Urothelium cell line (cell line): ENCODE data around the gene PLEKHA7.
"Not testable (repeated sequence)": the region's sequence is repeated elsewhere in the genome, so short reads cannot be mapped to it uniquely, and the experiment has no call there.

ENCODE experiments used
- DNase-seq: peaks from one replicate; pipeline ENCODE4 v3.0.0; 2011; ENCODE audit warnings: low spot score, mixed read lengths
- FAIRE-seq: peaks from 2 replicates; lab custom pipeline; 2011; peaks lifted over from hg19 to GRCh38; lab: Jason Lieb, UNC

PLEKHA7 gene

DNA sequence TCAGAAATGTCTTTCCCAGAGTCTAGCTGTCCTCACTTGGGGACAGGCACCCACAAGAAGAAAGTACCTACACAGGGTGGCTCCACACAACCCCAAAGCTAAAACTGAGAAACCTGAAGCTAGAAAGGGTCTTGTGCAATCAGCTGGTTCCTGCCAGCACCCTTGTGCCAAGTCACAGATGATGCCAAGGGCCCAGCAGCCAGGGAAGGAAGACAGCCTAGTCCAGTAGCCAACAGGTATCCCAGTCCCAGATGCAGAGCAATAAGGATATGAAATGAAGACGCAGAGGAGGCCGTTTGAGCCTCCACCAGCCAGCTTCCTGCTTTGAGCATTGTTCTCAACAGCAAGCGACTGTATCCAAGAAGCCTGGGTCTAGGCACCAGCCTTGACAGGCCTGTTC, 6.1 kb downstream of the PLEKHA7 start:
- FAIRE-seq (no peak), DNase-seq (no peak)

DNA sequence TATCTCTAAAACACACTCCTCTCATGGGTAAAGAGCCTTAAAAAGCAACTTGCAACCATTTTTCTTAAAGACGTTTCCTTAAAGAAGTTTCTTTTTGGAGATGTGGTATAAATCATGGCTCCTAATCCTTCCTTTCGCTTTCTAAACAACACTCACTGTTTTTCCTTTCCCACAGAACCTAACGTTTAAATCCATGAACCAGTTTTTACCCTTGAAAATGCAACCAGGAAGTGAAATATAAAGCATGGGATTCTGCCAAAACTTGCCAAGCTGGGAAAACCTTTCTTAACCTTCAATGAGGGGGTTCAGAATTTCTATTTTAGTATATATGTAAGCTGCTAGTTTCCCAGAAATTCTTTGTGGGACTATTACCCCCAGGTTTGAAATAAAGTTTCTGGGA, 8.6 kb downstream of the PLEKHA7 start:
- DNase-seq (no peak), FAIRE-seq (no peak)

- no peak for FAIRE-seq
- no peak for DNase-seq
Observed at GRCh38 chr11:17004486-17005148, 9.6 kb downstream of the PLEKHA7 start.

- DNase-seq: no peak
- no peak for FAIRE-seq
Observed at GRCh38 chr11:17003426-17003825, 10.8 kb downstream of the PLEKHA7 start.

- FAIRE-seq (no peak), DNase-seq (no peak)
Observed at GRCh38 chr11:17002543-17002942, 11.7 kb downstream of the PLEKHA7 start.

DNA sequence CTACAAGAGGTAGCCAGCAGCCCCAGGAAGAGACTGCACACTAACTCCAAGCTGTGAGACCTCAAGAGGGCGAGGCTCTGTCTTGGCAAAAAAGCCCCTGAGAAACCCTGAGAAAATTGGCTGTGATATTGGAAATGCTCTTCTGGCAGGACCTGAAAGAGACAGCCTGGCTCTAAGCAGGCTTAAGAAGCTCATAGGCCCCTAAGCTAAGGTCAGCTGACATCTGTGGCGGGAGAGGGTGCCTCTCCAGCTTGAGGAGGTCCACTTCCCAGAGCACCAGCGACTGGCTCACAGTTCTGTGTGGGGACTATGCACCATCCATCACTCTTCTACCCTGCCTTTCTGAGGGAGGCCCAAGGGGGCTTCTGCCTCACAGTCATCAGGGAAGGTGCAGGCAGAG, 12.4 kb downstream of the PLEKHA7 start:
- no peak for DNase-seq
- no peak for FAIRE-seq

GRCh38 chr11:17000987-17001386, 13.2 kb downstream of the PLEKHA7 start:
- FAIRE-seq (no peak), DNase-seq (no peak)

DNA sequence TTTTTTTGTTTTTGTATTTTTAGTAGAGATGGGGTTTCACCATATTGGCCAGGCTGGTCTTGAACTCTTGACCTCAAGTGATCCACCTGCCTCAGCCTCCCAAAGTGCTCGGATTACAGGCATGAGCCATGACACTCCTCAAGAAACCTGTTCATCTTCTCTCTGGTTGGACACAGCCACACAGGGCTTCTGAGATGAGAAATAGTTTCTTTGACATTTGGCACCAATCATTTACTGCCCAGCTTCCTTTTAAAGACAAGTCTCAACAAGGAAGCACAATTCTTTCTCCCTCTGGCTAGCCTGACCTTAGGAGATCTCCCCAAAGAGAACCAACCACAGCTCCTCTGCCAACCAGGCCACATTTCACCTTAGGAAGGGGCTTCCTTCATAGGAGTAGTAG, 14.0 kb downstream of the PLEKHA7 start:
- FAIRE-seq, DNase-seq: not testable (repeated sequence)

- DNase-seq: no peak
- FAIRE-seq: peak; percentile 37
Observed at GRCh38 chr11:16999116-16999515, 15.1 kb downstream of the PLEKHA7 start.

DNA sequence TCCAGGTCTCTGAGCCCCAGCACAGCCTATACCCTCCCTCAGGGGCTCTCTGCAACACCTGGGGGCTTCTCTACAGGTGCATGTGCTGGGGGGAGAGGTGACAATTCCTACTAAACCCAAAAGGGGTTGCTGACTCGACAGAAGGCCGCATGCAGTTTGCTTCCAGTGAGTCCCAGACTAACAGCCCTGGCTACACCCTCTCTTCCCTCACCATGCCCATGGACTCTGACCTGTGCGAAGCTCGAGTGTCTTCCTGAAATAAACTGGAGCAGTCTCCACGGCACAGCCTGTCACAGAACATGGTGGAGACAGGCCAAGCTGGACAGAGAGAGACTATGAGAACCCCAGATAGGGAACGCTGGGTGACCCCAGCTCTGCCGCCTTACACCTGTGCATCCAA, 16.6 kb downstream of the PLEKHA7 start:
- no peak for FAIRE-seq
- DNase-seq: no peak

- FAIRE-seq (no peak), DNase-seq (no peak)
Observed at GRCh38 chr11:16993495-16993894, 20.7 kb downstream of the PLEKHA7 start.

DNA sequence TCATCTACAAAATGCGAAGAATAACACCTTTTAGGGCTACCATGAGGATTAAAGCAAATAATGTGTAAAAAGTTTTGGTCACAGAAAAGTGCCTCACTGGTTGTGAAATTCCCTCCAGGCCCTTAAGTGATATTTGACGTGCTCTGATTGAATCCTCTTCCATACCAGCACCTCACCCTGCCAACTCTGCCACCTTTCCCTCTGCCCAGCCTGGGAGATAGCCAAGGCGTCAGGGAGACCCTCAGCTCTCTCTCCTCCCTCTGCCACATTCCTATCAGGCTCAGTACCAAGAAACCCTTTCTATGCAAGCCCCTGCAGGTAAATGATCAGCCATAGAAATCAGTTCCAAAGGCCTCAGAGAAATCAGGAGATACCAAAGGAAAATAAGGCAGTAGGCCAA, 21.4 kb downstream of the PLEKHA7 start:
- FAIRE-seq (no peak), DNase-seq (no peak)

GRCh38 chr11:16989554-16989953, 24.7 kb downstream of the PLEKHA7 start:
- FAIRE-seq: no peak

GRCh38 chr11:16987205-16987568, 27.0 kb downstream of the PLEKHA7 start:
- DNase-seq (no peak), FAIRE-seq (no peak)

More at GRCh38 chr11:16989554-16989953, 24.7 kb downstream of the PLEKHA7 start:
- no peak for DNase-seq

- DNase-seq (no peak), FAIRE-seq (no peak)
Observed at GRCh38 chr11:16986434-16987204, 27.6 kb downstream of the PLEKHA7 start.

GRCh38 chr11:16985297-16985696, 28.9 kb downstream of the PLEKHA7 start:
- DNase-seq: no peak

DNA sequence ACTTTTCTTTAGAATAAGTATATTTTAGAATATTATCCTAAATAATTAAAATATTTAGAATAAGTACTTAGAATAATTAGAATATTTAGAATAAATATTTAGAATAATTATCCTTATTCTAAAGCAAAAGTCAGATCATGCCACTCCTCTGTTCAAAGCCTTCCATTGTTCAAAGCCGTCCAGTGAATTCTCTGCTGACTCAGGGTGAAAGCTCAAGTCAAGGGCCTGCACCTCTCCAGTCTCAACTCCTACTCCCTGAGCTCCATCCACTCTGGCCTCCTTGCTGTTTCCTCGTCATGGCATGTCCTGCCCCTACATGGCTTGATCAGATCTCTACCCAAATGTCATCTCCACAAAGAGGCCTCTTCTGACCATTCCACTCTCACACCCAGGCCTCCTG, 30.0 kb downstream of the PLEKHA7 start:
- no peak for DNase-seq
- FAIRE-seq: no peak

More at GRCh38 chr11:16985297-16985696, 28.9 kb downstream of the PLEKHA7 start:
- no peak for FAIRE-seq

GRCh38 chr11:16982809-16983208, 31.4 kb downstream of the PLEKHA7 start:
- DNase-seq: no peak
- FAIRE-seq: peak; percentile 17

DNA sequence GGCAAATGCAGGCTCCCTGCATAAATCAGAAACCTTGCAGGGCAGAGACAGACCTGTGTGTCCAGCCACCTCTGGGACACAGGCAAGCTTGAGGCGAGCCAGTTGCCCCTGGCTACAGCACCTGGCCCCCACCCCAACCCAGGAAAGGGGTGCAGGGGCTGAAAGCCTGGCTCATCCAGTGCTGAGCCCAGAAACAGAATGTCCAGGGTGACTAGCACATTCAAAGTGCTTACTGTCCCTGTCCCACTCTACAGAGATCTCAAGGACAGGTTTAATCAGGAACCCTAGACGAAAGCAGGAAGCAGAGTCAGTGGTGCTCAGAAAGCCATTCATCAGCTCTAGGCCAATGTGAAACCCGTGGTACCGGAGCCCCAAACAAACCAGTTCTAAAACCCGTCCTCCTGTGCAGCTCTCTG, 31.9 kb downstream of the PLEKHA7 start:
- DNase-seq: peak; percentile 20

GRCh38 chr11:16981651-16982194, 32.5 kb downstream of the PLEKHA7 start:
- peak; percentile 94 for FAIRE-seq

More for the DNA sequence above, 31.9 kb downstream of the PLEKHA7 start:
- no peak for FAIRE-seq

DNA sequence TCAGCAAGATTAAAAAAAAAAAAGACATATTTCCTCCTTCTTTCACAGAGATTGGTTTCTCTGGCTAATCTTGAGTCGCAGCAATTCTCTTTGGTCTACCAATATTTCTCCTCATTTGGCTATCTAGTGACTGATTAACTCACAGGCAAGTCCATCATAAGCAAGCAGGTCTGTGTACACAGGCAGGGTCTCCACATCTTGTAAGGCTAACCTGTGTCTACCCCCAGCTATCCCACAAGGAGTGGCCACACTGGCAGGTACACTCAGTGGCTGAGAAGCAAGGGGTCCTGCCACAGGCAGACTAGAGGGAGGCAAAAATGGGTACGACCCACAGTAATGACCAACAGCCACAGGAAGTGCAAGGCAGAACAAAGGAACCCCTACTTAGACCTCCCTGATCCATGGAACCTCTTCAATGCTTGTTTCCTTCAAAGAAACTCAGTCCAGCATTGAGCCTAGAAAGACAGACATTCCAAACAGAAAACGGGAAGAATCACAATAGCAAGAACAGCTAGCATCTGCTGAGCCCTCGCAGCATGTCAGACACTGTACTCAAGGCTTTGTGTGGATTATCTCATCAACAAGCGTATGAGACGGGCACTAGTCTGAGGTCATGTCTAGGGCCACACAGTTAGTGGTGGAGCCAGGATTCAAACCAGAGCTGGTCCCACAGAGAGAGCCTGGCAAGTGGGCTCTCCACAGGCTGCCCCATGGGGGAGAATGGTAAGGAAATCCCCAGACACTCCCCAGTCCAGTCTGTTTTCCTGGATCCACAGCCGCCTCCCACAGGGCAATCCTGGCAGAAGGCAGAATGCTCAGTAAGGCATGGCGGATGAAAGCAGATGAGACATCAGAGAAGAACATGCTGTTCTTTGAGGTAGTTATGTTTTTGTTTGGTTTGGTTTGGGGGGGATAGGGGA, 34.3 kb downstream of the PLEKHA7 start:
- DNase-seq: no peak
- FAIRE-seq: peak; percentile 27

More at GRCh38 chr11:16981651-16982194, 32.5 kb downstream of the PLEKHA7 start:
- DNase-seq: peak; percentile 93
